GM19193 (cell line): Measurements from ENCODE around the gene RXRA.

Source experiments
- POLR2A ChIP-seq: IDR thresholded peaks from 4 replicates; pipeline ENCODE4 v1.6.1; 2011; ENCODE audit not compliant: insufficient read depth, insufficient read length; ENCODE audit errors: extremely low read depth

Gene RXRA

DNA sequence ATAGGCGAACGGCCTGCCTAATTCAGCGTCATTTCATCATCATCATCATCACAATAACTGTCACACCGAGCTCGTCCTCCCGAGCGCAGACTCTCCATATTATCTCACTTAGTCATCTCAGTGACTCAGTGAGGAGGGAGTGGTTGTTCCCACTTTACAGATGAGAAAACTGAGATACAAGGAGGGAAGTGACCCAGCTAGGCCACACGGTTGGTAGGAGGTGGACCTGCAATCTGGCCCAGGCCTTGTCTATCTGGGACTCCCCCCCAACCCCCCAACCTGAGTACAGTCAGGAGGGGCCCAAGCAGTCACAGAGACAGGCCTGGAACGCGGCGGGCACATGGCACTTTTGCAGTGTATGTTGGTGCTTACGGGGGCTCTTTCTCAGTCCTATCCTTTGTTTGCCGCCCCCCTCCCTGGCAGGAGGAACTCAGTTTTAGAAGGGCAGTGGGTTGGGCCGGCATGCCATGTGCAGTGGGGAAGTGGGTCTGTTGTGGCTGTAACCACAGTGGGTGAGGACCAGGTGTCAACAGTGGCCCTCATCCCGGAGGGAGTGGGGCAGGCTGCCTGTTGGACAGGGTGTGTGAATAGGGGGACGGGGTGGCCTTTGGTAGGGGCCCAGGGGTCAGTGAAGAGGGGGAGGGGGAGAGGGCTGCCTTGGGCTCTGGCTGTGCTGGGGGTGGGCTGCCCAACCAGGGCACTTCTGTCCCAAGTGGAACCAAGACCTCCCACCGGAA is 1.7 kb upstream of the RXRA start:
- TF ChIP-seq POLR2A: no peak

- no peak for TF ChIP-seq POLR2A
Observed at GRCh38 chr9:134325096-134325812, 1.0 kb upstream of the RXRA start.

DNA sequence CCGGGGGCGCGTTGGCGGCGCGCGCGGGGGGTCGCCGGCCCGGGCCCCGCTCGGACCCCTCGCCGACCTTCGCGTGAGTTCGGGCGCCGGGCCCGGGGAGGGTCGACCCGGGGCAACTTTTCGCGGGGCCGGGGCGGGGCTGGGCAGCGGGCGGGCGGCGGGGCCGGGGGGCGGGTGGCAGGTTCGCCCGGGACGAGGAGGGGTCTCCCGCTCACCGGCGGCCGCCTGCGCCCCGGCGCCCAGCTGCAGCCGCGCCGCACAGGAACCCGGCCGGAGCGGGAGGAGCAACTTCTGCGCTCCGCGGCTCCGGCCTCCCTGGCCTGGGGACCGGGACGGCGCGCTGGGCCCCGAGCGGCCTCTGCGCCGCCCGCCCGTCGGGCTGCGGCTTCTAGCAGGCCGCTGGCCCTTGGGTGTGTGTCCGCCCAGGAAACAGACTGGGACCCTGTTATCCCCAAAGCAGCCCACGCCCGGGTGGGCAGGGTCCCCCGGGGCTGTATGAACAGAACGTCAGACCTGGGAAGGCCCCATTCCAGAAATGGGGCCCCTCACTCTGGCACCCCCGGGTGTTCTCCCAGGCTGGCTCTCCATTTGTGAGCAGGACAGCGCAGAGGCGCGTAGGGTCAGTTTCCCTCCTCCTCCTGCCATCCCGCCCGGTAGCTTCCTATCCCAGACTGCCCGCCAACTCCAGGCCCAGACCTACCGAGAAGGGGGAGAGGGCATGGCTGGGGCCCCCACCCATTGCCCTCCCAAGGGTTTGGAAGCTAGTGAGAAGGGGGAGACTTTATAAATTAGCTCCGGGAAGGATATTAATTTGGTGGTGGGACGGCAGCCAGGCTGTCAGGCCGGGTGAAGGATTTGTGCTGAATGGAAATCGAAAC is 708 bp downstream of the RXRA start:
- no peak for TF ChIP-seq POLR2A

DNA sequence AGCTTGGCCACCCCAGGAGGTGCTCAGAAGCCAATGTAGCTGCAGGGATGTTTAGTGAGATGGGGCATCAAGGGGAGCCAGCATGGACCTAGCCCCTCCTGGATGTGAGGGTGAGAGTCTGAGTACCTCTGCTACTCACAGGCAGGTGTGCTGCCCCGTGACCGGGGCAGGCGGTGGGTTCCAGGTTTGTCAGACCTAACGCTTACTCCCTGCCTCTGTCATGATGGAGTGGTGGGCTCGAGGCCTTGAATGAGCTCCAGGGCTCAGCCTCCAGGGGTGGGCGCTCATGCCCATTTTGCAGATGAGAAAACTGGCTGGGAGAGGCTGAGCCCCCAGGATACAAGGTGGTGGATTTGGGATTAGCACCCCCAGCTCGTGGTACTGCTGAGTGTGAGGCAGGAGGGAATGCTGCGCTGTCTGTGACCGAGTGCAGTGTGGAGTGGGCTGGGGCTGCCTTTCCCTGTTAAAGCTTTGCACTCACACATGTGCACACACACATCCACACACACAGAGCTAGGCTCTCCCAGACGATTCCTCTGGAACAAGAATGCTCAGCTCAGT is 1.5 kb downstream of the RXRA start:
- TF ChIP-seq POLR2A: no peak

DNA sequence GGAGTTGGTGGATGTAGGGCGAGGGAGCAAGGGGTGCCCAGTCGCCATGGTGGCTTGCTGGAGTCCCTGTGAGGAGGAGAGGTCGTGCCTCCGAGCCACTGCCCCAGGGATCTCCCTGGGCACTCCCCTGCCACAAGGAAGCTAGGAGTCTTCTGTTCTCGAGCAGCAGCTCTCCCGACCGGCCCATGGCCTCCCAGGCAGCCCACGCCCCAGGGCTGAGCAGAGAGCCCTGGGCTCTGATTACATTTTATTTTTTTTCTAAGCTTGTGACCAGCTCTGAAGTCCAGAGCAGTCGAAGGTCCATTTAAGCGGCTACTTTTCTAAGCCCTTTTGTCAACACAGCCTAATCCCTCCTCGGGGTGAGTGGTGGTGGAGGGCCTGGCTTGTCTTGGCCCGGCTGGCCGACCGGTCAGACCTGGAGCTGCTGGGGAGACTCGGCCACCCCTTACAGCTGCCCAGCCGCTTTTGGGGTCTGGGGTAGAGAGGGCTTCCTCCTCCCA is 2.1 kb downstream of the RXRA start:
- TF ChIP-seq POLR2A: no peak

DNA sequence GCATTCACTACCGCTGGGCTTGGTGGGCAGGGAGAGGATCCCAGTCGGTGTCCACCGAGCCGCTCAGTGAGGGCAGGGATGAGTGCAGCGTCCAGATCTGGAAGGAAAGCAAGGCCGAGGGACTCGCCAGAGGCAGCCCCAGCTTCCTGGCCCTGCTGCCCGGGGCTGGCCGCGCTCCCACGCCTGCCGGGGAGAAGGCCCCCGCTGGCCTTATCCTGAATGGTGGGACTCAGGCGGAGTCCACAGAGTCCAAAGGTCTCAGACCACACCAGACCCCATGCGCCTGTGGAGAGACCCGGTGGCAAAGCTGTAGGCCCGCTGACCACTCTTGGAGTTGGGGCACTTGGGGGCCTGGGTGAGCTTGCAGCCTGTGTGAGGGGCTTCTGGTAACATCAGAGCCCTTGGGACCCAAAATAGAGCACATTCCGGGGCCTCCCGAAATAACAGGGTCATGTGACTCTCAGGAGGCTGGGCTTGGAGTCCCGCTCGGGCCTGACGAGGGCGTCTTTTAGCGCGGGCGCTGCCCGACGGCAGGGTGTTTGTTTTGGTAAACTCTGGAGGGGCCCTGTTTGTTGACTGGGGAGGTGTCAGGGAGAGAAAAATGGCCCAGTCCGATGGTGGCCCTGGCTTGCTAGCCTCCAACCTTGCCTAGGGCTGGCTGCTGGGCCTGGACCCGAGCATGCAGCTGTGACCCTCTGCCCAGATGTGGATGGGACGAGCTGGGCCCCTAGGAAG is 2.8 kb downstream of the RXRA start:
- no peak for TF ChIP-seq POLR2A

DNA sequence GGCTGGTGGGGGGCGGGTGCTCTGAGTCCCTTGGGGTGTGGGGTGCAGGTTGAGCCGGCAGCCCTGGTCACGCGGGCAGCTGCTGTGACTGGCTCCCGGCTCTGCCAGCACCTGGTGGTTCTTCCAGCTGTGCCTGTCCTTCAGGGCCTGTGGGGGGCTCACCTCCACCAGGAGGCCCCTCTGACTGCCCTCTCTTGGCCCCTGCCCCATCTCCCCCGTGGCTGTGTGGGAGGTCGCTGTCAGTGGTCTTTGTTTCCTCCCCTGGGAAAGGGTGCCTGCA is 3.3 kb downstream of the RXRA start:
- TF ChIP-seq POLR2A: no peak

DNA sequence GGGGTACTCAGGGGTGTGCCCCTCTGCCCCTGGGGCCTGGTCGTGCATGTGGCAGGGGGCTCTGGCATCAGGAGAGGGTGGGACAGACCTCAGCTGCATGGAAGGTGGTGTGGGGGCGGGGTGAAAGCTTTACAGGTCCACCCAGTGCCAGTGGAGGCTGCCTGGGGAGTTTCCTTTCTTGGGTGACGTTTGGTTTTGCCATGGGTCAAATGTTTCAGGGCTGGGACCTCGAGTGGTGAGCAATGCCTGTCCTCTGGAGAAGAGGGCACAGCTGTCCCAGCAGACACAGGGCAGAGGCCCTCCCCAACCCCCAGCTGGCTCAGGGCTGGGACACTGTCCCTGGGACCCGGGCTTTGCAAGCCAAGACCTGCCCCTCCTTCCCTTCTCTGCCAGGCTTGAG is 3.6 kb downstream of the RXRA start:
- no peak for TF ChIP-seq POLR2A

- no peak for TF ChIP-seq POLR2A
Observed at GRCh38 chr9:134330590-134330989, 4.3 kb downstream of the RXRA start.

GRCh38 chr9:134331186-134332025 is 5.2 kb downstream of the RXRA start:
- no peak for TF ChIP-seq POLR2A

GRCh38 chr9:134332266-134332665 is 6.0 kb downstream of the RXRA start:
- TF ChIP-seq POLR2A: no peak

- no peak for TF ChIP-seq POLR2A
Observed at GRCh38 chr9:134332841-134333233, 6.6 kb downstream of the RXRA start.

DNA sequence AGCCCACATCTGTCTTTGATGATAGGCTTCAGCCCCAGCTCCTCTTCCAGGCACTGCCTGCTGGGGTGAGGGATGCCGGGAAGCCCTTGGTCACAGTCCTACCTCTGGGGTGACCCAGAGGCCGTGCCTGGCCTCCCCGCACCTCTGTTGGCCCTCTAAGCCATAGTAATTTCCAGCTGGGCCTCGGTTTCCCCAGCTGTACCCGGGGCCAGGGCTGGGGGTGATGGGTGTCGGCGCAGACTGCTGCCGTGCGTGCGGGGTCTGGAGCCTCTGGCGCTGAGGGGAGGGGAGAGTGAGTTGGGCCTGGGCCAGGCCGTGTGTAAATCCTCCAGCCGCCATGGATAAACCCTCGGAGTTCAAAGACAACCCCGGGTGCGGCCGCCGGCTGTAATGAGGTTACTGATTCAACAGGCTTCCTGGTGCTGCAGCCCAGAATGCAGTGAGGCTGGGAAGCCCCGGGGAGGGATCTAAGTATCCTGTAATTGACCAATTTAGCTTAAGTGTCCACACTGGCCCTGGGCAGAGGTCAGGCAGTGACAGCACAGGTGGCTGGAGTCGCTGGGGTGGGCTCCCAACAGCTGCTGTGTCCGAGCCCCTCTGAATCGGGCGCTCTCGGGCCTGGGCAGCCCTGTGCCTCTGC is 7.1 kb downstream of the RXRA start:
- TF ChIP-seq POLR2A: no peak

DNA sequence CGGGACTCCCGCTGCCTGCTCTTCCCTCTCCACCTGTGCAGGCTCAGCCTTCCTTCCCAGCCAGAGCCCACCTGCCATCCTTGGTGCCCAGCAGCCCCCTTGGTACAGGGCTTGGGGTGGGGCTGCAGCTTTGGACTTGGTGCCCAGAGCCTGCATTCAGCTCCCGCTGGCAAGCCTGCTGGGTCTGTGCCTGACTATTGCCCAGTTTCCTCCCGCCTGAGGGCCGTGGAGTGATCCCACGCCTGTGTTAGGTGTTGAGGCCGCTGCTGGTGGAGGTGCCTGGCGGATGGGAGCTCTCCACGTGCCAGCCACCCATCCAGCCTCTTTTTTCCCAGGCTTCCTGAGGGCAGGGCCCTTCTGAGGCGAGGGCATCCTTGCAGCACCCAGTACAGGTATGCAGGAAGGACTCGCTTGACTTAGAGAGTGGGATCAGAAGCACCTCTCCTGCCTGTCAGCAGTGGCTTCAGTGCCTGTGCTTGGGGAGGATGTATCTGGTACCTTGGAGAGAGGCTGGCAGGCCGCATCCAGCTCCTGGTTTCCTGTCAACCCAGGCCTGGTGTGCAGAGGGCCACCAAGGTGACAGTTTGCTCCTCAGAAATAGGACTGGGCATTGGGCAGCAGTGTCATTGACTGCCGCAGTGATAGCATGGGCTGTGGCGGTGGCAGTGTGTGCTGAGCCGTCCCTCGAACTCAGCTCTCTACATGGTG is 7.8 kb downstream of the RXRA start:
- TF ChIP-seq POLR2A: no peak
